GM18858 (cell line): ENCODE measurements around the gene MYO9B.

ENCODE experiments used
- ATAC-seq: cut with Tn5 transposase; IDR thresholded peaks from one replicate; pipeline ENCODE4 v1.9.1; 2021; ENCODE audit not compliant: unreplicated experiment

MYO9B gene

GRCh38 chr19:17075035-17075863 is at the start of gene MYO9B, which contains the start of gene HAUS8:
TSS of gene MYO9B (plus strand) at chr19:17075777. CDS start at chr19:17101718, 25,941 bp downstream.
TSS of gene HAUS8 (minus strand) at chr19:17075452. CDS start at chr19:17075422, 30 bp downstream.
- ATAC-seq, result peak; percentile 59

- no peak for ATAC-seq
These were observed 49.5 kb upstream of the MYO9B start for GRCh38 chr19:17025991-17026658.

- no peak for ATAC-seq
These were observed 48.7 kb upstream of the MYO9B start, which contains the start of gene CPAMD8 for GRCh38 chr19:17026706-17027534. TSS of gene CPAMD8 (minus strand) at chr19:17026810. CDS start at chr19:17026642, 168 bp downstream.

- ATAC-seq, result no peak
These were observed 48.0 kb upstream of the MYO9B start for GRCh38 chr19:17027535-17027975.

- ATAC-seq, result no peak
These were observed 43.8 kb upstream of the MYO9B start for GRCh38 chr19:17031741-17032140.

- no peak for ATAC-seq
These were observed 39.6 kb upstream of the MYO9B start for GRCh38 chr19:17035842-17036424.

- no peak for ATAC-seq
These were observed 38.9 kb upstream of the MYO9B start for GRCh38 chr19:17036640-17037039.

GRCh38 chr19:17037184-17037583 is 38.4 kb upstream of the MYO9B start:
- ATAC-seq, result no peak

- no peak for ATAC-seq
These were observed 37.5 kb upstream of the MYO9B start for GRCh38 chr19:17037966-17038500.

- ATAC-seq, result no peak
These were observed 33.6 kb upstream of the MYO9B start for GRCh38 chr19:17041976-17042375.

GRCh38 chr19:17043744-17044143 is 31.8 kb upstream of the MYO9B start:
- ATAC-seq, result no peak

- no peak for ATAC-seq
These were observed 29.6 kb upstream of the MYO9B start for GRCh38 chr19:17045907-17046502.

- ATAC-seq, result no peak
These were observed 26.6 kb upstream of the MYO9B start for GRCh38 chr19:17048885-17049453.

- ATAC-seq, result no peak
These were observed 25.8 kb upstream of the MYO9B start for GRCh38 chr19:17049711-17050280.

GRCh38 chr19:17052439-17052838 is 23.1 kb upstream of the MYO9B start:
- ATAC-seq, result no peak

GRCh38 chr19:17054746-17055145 is 20.8 kb upstream of the MYO9B start:
- ATAC-seq, result no peak

- ATAC-seq, result no peak
These were observed 19.9 kb upstream of the MYO9B start for GRCh38 chr19:17055636-17056035.

GRCh38 chr19:17058236-17058635 is 17.3 kb upstream of the MYO9B start:
- no peak for ATAC-seq

- no peak for ATAC-seq
These were observed 14.8 kb upstream of the MYO9B start for GRCh38 chr19:17060802-17061201.
